Uterus (tissue), 4 donors: ENCODE data around the gene SUPT4H1. TPM values are rescaled to one million over a fixed set of nuclear protein-coding genes. Genes with fewer than 3 reads are reported as not detected.

Experiments
- DNase-seq, 2 donors: peaks; one replicate each; pipeline ENCODE4 v3.0.0-alpha.2; 2019 to 2020
- H3K27ac ChIP-seq, 2 donors: fragments of 200-600 bp; sonication (generic); 1 replicate in 1 of 2; 2 replicates in 1 of 2; pipeline ENCODE4 v1.5.1; 2016 to 2018
- H3K27me3 ChIP-seq, 2 donors: fragments of 200-600 bp; sonication (generic); one replicate each; pipeline ENCODE4 v1.5.1; 2018 to 2019; ENCODE audit warnings: control low read depth in 1 of 2
- H3K36me3 ChIP-seq, 2 donors: fragments of 200-600 bp; sonication (generic); one replicate each; pipeline ENCODE4 v1.5.1; 2019; ENCODE audit warnings: control low read depth in 1 of 2
- H3K4me1 ChIP-seq, 2 donors: fragments of 200-600 bp; sonication (generic); one replicate each; pipeline ENCODE4 v1.5.1; 2018 to 2019; ENCODE audit warnings: control low read depth in 1 of 2
- H3K4me3 ChIP-seq, 2 donors: fragments of 200-600 bp; sonication (generic); 1 replicate in 1 of 2; 2 replicates in 1 of 2; pipeline ENCODE4 v1.5.1; 2018 to 2019; ENCODE audit warnings: mild to moderate bottlenecking in 1 of 2
- H3K9me3 ChIP-seq, 2 donors: fragments of 200-600 bp; sonication (generic); one replicate each; pipeline ENCODE4 v1.5.1; 2019; ENCODE audit warnings: control low read depth in 1 of 2
- POLR2A ChIP-seq, 2 donors: fragments of 450-650 bp; IDR thresholded peaks; one replicate each; pipeline ENCODE4 v1.6.1; 2016; ENCODE audit warnings: antibody characterized with exemption in 2 of 2, mild to moderate bottlenecking in 1 of 2, moderate library complexity in 1 of 2
- intact Hi-C: fragments of 100-400 bp; cut with DNase I; formaldehyde crosslinking; loops from one replicate; pipeline ENCODE4 v1.15.1; 2023; ENCODE audit warnings: low total_unique reads
- total RNA-seq, 4 donors: library from RNA; depleted of rRNA in 3 of 4; stranded (reverse); fragments of >200 nt in 3 of 4; gene quantifications; one replicate each; pipeline versions ENCODE4 v1.1.0 to v1.2.4, GENCODE V29; 2014 to 2023
- TF ChIP-seq, protein P1 (sequence below), 4 experiments: fragments of 200-600 bp in 2 of 4; fragments of 450-650 bp in 2 of 4; sonication (generic) in 2 of 4; IDR thresholded peaks; one replicate each; pipeline ENCODE4 v1.5.1; 2016 to 2019; ENCODE audit warnings: antibody characterized with exemption in 4 of 4, mild to moderate bottlenecking in 2 of 4, moderate library complexity in 1 of 4
- donor health status: DM: yes; HTN: yes; CAD: no.

SUPT4H1 gene
- total RNA-seq, 4 donors from 2014 or later: 31.1 to 267 (median 98.1) TPM

DNA sequence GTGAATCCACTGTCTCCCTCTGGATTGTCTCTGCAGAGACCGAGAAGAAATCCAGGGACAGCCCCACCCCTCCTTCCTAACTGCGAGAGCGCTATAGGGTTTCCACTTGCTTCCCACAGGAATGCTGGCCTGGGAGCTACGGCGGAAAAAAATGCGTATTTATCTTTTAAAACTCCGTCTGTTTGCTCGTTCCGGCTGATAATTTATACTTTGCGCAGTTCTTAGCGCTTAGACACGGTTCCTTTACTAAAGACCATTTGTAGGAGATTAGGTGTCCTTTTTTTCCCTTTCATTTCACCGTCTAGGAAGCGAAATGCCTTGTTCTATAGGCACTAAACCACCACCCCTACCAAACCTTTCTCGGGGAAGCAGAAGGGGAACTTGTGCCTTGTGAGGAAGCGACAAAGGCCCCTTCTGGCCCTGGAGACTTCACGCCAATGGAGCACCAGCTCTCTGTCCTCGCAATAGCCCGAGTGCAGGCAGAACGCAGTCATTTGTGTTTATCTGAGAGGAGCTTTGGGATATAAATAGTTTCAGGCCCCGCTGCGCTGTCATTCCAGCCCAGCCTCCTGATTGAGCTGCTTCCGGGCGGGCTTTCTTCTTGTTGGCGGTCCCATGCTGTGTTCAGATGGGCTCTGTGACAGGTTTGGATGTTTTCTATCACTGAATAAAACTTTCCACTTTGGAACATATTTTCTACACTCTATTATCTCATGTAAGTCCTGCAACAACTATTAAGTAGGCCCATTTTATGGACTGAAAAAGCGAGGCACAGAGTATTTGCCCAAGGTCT, 791 bp upstream of the SUPT4H1 start:
- peak overlapping the region; percentile 86 to 92 for H3K27ac ChIP-seq
- no peaks in the 10 kb centered on the region for H3K4me1 ChIP-seq
- H3K27me3 ChIP-seq: no peaks in the 10 kb centered on the region
- H3K4me3 ChIP-seq: peak overlapping the region; percentile 75 to 92
- H3K36me3 ChIP-seq: no peaks in the 10 kb centered on the region
- TF ChIP-seq, protein P1, sequence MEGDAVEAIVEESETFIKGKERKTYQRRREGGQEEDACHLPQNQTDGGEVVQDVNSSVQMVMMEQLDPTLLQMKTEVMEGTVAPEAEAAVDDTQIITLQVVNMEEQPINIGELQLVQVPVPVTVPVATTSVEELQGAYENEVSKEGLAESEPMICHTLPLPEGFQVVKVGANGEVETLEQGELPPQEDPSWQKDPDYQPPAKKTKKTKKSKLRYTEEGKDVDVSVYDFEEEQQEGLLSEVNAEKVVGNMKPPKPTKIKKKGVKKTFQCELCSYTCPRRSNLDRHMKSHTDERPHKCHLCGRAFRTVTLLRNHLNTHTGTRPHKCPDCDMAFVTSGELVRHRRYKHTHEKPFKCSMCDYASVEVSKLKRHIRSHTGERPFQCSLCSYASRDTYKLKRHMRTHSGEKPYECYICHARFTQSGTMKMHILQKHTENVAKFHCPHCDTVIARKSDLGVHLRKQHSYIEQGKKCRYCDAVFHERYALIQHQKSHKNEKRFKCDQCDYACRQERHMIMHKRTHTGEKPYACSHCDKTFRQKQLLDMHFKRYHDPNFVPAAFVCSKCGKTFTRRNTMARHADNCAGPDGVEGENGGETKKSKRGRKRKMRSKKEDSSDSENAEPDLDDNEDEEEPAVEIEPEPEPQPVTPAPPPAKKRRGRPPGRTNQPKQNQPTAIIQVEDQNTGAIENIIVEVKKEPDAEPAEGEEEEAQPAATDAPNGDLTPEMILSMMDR (IDR thresholded peaks at IDR 0.05): no peak
- peak in 1 of 2 donors; percentile 24 for TF ChIP-seq POLR2A (IDR thresholded peaks at IDR 0.05)
- peak in 1 of 2 donors; percentile 39 for DNase-seq
- intact Hi-C loops: no loop called here
- no peaks in the 10 kb centered on the region for H3K9me3 ChIP-seq

DNA sequence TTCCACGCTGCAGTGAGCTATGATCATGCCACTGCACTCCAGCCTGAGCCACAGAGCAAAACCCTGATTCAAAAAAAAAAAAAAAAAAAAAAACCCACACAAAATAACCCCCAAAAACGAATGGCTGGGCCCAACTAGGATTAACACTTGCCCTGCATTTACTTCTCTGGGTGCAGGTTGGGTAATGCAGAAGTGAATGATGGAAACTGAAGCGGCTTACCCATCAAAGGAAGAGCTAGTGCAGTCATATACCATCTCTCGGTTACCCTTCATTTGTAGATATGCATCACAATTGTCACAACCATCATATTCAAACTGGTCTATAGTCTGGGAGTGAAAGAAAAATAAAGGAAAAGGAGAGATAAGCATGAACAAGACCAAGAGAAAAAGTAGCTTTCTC, 819 bp downstream of the SUPT4H1 start:
- Histone ChIP-seq H3K27ac (no peak overlapping the region), H3K27me3 (no peaks in the 10 kb centered on the region), H3K4me3 (peak overlapping the region; percentile 75 to 92), H3K4me1 (no peaks in the 10 kb centered on the region), H3K9me3 (no peaks in the 10 kb centered on the region), H3K36me3 (no peaks in the 10 kb centered on the region)
- TF ChIP-seq, protein P1 (IDR thresholded peaks at IDR 0.05): no peak
- no peak for TF ChIP-seq POLR2A (IDR thresholded peaks at IDR 0.05)
- intact Hi-C loops: no loop called here
- DNase-seq: no peak

DNA sequence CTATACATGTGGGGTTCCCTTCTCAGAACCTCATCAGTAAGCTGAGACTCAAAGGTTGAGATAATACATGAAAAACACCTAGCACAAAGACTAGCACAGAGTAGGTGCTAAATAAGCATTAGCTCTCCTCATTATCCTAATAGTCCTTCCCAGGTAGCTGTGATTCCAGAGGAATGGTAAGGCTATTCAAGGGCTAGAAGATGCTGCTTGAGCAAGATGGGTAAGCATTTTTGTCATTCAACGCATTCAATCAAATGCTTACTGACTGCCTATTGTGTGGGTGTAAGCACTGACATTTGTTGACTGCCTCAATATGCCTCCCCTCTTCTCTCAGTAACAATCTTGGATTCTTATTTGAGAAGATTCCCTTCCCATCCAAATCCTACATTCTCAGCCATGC, 4.0 kb downstream of the SUPT4H1 start:
- H3K4me1 ChIP-seq: no peaks in the 10 kb centered on the region
- H3K27ac ChIP-seq: no peak overlapping the region
- no peak for DNase-seq
- intact Hi-C loops: no loop called here
- H3K27me3 ChIP-seq: no peaks in the 10 kb centered on the region
- TF ChIP-seq POLR2A (IDR thresholded peaks at IDR 0.05): no peak
- TF ChIP-seq, protein P1 (IDR thresholded peaks at IDR 0.05): no peak
- no peaks in the 10 kb centered on the region for H3K9me3 ChIP-seq
- no peaks in the 10 kb centered on the region for H3K36me3 ChIP-seq
- no peak overlapping the region for H3K4me3 ChIP-seq

DNA sequence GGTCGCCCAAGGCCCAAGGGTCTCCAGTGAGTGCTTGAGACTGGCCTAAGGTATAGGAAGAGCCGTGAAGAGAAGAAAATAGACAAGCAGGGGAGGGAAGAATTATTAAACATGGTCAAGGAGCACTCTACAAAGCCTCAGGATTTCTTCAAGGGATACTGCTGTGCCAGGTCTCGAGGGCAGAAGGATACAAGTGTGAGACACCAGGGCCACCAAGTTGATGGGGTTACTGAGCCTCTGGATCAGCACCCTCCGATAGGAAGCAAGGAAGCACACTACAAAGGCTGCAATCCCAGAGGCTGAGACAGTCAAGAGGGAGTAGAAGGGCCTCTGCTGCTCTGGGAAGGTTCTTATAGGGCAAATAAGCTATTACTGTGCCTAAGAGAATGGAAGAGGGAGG, 6.5 kb downstream of the SUPT4H1 start:
- Histone ChIP-seq H3K4me3 (no peak overlapping the region), H3K36me3 (no peaks in the 10 kb centered on the region), H3K9me3 (no peaks in the 10 kb centered on the region), H3K27ac (no peak overlapping the region), H3K4me1 (no peaks in the 10 kb centered on the region), H3K27me3 (no peaks in the 10 kb centered on the region)
- intact Hi-C loops: no loop called here
- TF ChIP-seq POLR2A (IDR thresholded peaks at IDR 0.05): no peak
- TF ChIP-seq, protein P1 (IDR thresholded peaks at IDR 0.05): no peak
- DNase-seq: no peak

DNA sequence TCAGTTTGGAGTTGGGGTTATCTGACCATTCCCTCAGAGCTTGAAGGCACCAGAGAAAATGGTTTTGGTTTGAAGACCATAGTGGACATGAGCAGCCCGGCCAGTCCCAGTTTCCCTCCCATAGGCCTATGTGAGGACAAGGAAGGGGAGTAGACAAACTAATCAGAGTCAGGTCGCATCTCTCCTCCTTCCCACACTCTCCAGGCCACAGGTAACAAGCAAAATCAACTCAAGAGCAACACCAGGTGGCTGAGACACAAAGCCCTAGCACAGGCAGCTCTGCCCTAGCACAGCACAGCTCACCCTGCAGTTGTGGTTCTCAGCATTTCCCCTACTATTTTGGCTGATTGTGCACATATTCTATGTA, 7.2 kb downstream of the SUPT4H1 start:
- Histone ChIP-seq H3K36me3 (no peaks in the 10 kb centered on the region), H3K27ac (no peak overlapping the region), H3K4me3 (no peak overlapping the region), H3K27me3 (no peaks in the 10 kb centered on the region), H3K9me3 (no peaks in the 10 kb centered on the region), H3K4me1 (no peaks in the 10 kb centered on the region)
- no peak for DNase-seq
- intact Hi-C loops: no loop called here
- TF ChIP-seq POLR2A (IDR thresholded peaks at IDR 0.05): no peak
- TF ChIP-seq, protein P1 (IDR thresholded peaks at IDR 0.05): no peak
